RWPE2 (cell line): ENCODE results near the gene C5.

ENCODE experiments used
- ATAC-seq: fragments of 200-7000 bp; cut with Tn5 transposase; 3 replicates; pipeline ENCODE4 v1.9.1; 2021; ENCODE audit warnings: low read depth
- DNase-seq: peaks from one replicate; pipeline ENCODE4 v3.0.0-alpha.2; 2020; ENCODE audit warnings: low spot score
- H3K27ac ChIP-seq: fragments of 450-650 bp; 2 replicates; pipeline ENCODE4 v1.5.1; 2017; ENCODE audit warnings: mild to moderate bottlenecking; ENCODE audit not compliant: poor library complexity, severe bottlenecking
- H3K27me3 ChIP-seq: fragments of 250-450 bp; sonication (Bioruptor Pico); 2 replicates; pipeline ENCODE4 v1.5.1; 2021; ENCODE audit warnings: mild to moderate bottlenecking, moderate library complexity; ENCODE audit not compliant: insufficient read depth, poor library complexity, severe bottlenecking
- H3K36me3 ChIP-seq: fragments of 250-450 bp; sonication (Bioruptor Pico); 2 replicates; pipeline ENCODE4 v1.5.1; 2020; ENCODE audit warnings: low read depth, mild to moderate bottlenecking, moderate library complexity
- H3K4me1 ChIP-seq: fragments of 250-450 bp; sonication (Bioruptor Pico); 2 replicates; pipeline ENCODE4 v1.5.1; 2021; ENCODE audit warnings: mild to moderate bottlenecking, moderate library complexity; ENCODE audit not compliant: insufficient read depth, poor library complexity, severe bottlenecking
- H3K4me3 ChIP-seq: fragments of 250-450 bp; sonication (Bioruptor Pico); 2 replicates; pipeline ENCODE4 v1.5.1; 2021; ENCODE audit warnings: mild to moderate bottlenecking, moderate library complexity; ENCODE audit not compliant: severe bottlenecking
- H3K9me3 ChIP-seq: fragments of 250-450 bp; sonication (Bioruptor Pico); 2 replicates; pipeline ENCODE4 v1.5.1; 2021; ENCODE audit warnings: mild to moderate bottlenecking, moderate library complexity; ENCODE audit not compliant: severe bottlenecking
- CTCF ChIP-seq: fragments of 450-650 bp; IDR thresholded peaks from one replicate; pipeline ENCODE4 v1.5.1; 2017; ENCODE audit warnings: mild to moderate bottlenecking, moderate library complexity; ENCODE audit not compliant: poor library complexity, severe bottlenecking

C5 gene

GRCh38 chr9:120936764-120937122 is 113.3 kb downstream of the C5 start:
- ATAC-seq (no peak), DNase-seq (no peak)
- peaks cover 34% of the 10 kb centered on the region for H3K4me1 ChIP-seq
- no peak overlapping the region for H3K4me3 ChIP-seq
- H3K36me3 ChIP-seq, result no peaks in the 10 kb centered on the region
- peak; percentile 77 for TF ChIP-seq CTCF
- H3K27ac ChIP-seq, result peak overlapping the region; percentile 82
- no peaks in the 10 kb centered on the region for H3K9me3 ChIP-seq
- H3K27me3 ChIP-seq, result no peaks in the 10 kb centered on the region

GRCh38 chr9:120936011-120936763 is 113.9 kb downstream of the C5 start:
- ATAC-seq, result peak; percentile 75
- Histone ChIP-seq H3K36me3 (no peaks in the 10 kb centered on the region), H3K9me3 (no peaks in the 10 kb centered on the region), H3K4me3 (no peak overlapping the region), H3K27ac (peak overlapping the region; percentile 82), H3K27me3 (no peaks in the 10 kb centered on the region), H3K4me1 (peaks cover 34% of the 10 kb centered on the region)
- peak; percentile 97 for TF ChIP-seq CTCF
- peak; percentile 91 for DNase-seq

GRCh38 chr9:120935383-120935857 is 114.7 kb downstream of the C5 start:
- no peak overlapping the region for H3K4me3 ChIP-seq
- peak overlapping the region; percentile 82 for H3K27ac ChIP-seq
- ATAC-seq, result peak; percentile 85
- no peaks in the 10 kb centered on the region for H3K9me3 ChIP-seq
- H3K36me3 ChIP-seq, result no peaks in the 10 kb centered on the region
- TF ChIP-seq CTCF, result no peak
- H3K27me3 ChIP-seq, result no peaks in the 10 kb centered on the region
- peaks cover 29% of the 10 kb centered on the region for H3K4me1 ChIP-seq
- DNase-seq, result peak; percentile 92

GRCh38 chr9:120934281-120934680 is 115.8 kb downstream of the C5 start:
- H3K9me3 ChIP-seq, result no peaks in the 10 kb centered on the region
- DNase-seq, result no peak
- no peaks in the 10 kb centered on the region for H3K27me3 ChIP-seq
- peaks cover 32% of the 10 kb centered on the region for H3K4me1 ChIP-seq
- H3K36me3 ChIP-seq, result no peaks in the 10 kb centered on the region
- no peak for ATAC-seq
- no peak overlapping the region for H3K4me3 ChIP-seq
- no peak overlapping the region for H3K27ac ChIP-seq
- no peak for TF ChIP-seq CTCF
